HepG2 (cell line): Measurements from ENCODE around the gene SAPCD2. TPM values are rescaled to one million over a fixed set of nuclear protein-coding genes. Genes with fewer than 3 reads are reported as not detected.

Experiments
- ARID5B ChIP-seq: IDR thresholded peaks from 2 replicates; pipeline ENCODE4 v1.4.0; 2020; ENCODE audit warnings: mild to moderate bottlenecking, missing genetic modification reagents
- HIVEP1 ChIP-seq: sonication (generic); formaldehyde crosslinking; IDR thresholded peaks from 2 replicates; pipeline ENCODE4 v1.4.0; 2020; ENCODE audit warnings: mild to moderate bottlenecking, missing genetic modification reagents
- MLLT10 ChIP-seq: sonication (generic); formaldehyde crosslinking; IDR thresholded peaks from 2 replicates; pipeline ENCODE4 v1.4.0; 2020; ENCODE audit warnings: missing genetic modification reagents
- POLR2AphosphoS5 ChIP-seq: IDR thresholded peaks from 2 replicates; pipeline ENCODE4 v1.6.1; 2012; ENCODE audit warnings: low read depth, low read length
- PRPF4 ChIP-seq: fragments of 200-400 bp; formaldehyde crosslinking; IDR thresholded peaks from 2 replicates; pipeline ENCODE4 v1.6.1; 2016; ENCODE audit warnings: low read length, low read depth; ENCODE audit not compliant: poor library complexity, severe bottlenecking
- TAF15 ChIP-seq: fragments of 200-400 bp; formaldehyde crosslinking; IDR thresholded peaks from one replicate; pipeline ENCODE4 v1.6.1; 2018; ENCODE audit warnings: mild to moderate bottlenecking, low read depth, low read length; ENCODE audit not compliant: poor library complexity, severe bottlenecking
- ZNF253 ChIP-seq: sonication (generic); formaldehyde crosslinking; IDR thresholded peaks from 2 replicates; pipeline ENCODE4 v1.8.0; 2022; ENCODE audit warnings: mild to moderate bottlenecking, missing genetic modification reagents, borderline replicate concordance
- ZNF784 ChIP-seq: sonication (generic); formaldehyde crosslinking; IDR thresholded peaks from 2 replicates; pipeline ENCODE4 v1.5.1; 2020; ENCODE audit warnings: missing genetic modification reagents, mild to moderate bottlenecking, borderline replicate concordance
- polyA plus RNA-seq, 8 experiments: library from polyadenylated mRNA; depleted of rRNA in 3 of 8; stranded (reverse) in 7 of 8; unstranded in 1 of 8; fragments of >200 nt; fragmentation: Illumina TruSeq in 4 of 8; extraction: Trizol in 4 of 8; gene quantifications; 2 replicates each; pipeline versions ENCODE4 v1.2.1 to v1.2.3, GENCODE V29; 2011 to 2016; ENCODE audit warnings: low read depth in 4 of 8, missing spikeins in 1 of 8, mixed read lengths in 1 of 8; ENCODE audit not compliant: insufficient read depth in 1 of 8
- total RNA-seq, 5 experiments: library from RNA; depleted of rRNA; stranded (reverse); fragments of >200 nt; fragmentation: Illumina TruSeq; extraction: Trizol; gene quantifications; 2 replicates each; pipeline ENCODE4 v1.2.3, GENCODE V29; 2016; ENCODE audit warnings: low read depth in 1 of 5
- TF ChIP-seq, protein P1 (sequence below): sonication (generic); formaldehyde crosslinking; IDR thresholded peaks from 2 replicates; pipeline ENCODE4 v1.5.0; 2020; ENCODE audit warnings: missing genetic modification reagents
- TF ChIP-seq, protein P2 (sequence below): sonication (generic); formaldehyde crosslinking; IDR thresholded peaks from 2 replicates; pipeline ENCODE4 v1.4.0; 2020; ENCODE audit warnings: missing genetic modification reagents, mild to moderate bottlenecking, borderline replicate concordance

The SAPCD2 gene
- total and polyA plus RNA-seq, 2 of the 13 experiments (the other 11 are each of a cell fraction or from before 2014, with no cell fraction given) = 21.9 to 42.8 TPM

DNA sequence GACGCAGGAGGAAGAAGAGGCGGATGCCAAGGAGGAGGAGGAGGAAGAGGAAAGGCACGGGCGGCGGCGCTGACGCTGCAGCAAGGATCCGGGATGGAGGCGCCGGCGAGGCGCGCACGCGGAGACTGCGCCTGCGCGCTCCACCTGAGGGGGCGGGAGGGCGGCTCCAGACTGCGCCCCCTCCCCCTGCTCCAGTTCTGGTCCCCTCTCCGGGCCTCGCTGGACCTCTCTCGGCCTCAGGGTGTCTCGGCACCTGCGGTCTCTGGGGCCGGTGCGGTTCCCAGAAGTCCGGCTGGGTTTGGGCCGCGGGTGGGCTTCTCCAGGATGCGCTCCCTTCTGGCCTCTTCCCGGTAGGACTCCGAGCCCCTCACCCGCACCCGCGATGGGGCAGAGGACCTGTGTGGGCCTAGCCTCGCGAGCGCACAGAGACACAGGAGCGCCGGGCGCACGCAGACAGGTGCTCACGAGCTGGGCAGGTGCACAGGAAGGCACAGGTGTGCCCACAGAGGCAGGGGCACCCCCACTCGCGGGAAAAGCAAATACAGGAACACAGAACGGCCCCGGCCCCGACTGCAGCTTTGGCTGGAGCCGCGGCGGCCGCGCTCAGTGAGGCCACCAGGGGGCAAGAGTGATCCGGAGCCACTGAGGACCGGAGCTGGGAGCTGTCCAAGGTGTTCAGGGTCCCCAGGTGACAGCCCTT, 24.1 kb downstream of the SAPCD2 start, which contains the start of gene NPDC1 (continued):
- TF ChIP-seq, protein P1, sequence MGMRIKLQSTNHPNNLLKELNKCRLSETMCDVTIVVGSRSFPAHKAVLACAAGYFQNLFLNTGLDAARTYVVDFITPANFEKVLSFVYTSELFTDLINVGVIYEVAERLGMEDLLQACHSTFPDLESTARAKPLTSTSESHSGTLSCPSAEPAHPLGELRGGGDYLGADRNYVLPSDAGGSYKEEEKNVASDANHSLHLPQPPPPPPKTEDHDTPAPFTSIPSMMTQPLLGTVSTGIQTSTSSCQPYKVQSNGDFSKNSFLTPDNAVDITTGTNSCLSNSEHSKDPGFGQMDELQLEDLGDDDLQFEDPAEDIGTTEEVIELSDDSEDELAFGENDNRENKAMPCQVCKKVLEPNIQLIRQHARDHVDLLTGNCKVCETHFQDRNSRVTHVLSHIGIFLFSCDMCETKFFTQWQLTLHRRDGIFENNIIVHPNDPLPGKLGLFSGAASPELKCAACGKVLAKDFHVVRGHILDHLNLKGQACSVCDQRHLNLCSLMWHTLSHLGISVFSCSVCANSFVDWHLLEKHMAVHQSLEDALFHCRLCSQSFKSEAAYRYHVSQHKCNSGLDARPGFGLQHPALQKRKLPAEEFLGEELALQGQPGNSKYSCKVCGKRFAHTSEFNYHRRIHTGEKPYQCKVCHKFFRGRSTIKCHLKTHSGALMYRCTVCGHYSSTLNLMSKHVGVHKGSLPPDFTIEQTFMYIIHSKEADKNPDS (CRISPR knock-in tag) = 0 out of 2 replicates have a peak, but pooled peaks have one; percentile 59
- TF ChIP-seq POLR2AphosphoS5 (no peak), TAF15 (no peak), ZNF253 (CRISPR knock-in tag) (no peak), ARID5B (CRISPR knock-in tag) (peak; percentile 28; the same call in 1 of the 2 replicates), PRPF4 (no peak), MLLT10 (no peak), HIVEP1 (CRISPR knock-in tag) (peak; percentile 35), ZNF784 (CRISPR knock-in tag) (peak; percentile 21; the same call in 1 of the 2 replicates)
- TF ChIP-seq, protein P2, sequence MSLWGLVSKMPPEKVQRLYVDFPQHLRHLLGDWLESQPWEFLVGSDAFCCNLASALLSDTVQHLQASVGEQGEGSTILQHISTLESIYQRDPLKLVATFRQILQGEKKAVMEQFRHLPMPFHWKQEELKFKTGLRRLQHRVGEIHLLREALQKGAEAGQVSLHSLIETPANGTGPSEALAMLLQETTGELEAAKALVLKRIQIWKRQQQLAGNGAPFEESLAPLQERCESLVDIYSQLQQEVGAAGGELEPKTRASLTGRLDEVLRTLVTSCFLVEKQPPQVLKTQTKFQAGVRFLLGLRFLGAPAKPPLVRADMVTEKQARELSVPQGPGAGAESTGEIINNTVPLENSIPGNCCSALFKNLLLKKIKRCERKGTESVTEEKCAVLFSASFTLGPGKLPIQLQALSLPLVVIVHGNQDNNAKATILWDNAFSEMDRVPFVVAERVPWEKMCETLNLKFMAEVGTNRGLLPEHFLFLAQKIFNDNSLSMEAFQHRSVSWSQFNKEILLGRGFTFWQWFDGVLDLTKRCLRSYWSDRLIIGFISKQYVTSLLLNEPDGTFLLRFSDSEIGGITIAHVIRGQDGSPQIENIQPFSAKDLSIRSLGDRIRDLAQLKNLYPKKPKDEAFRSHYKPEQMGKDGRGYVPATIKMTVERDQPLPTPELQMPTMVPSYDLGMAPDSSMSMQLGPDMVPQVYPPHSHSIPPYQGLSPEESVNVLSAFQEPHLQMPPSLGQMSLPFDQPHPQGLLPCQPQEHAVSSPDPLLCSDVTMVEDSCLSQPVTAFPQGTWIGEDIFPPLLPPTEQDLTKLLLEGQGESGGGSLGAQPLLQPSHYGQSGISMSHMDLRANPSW = no peak
